HG02571 (cell line): ENCODE measurements around the gene COLEC12.

Experiments used
- ATAC-seq: cut with Tn5 transposase; IDR thresholded peaks from one replicate; pipeline ENCODE4 v1.9.1; 2021; ENCODE audit warnings: mild to moderate bottlenecking, moderate library complexity; ENCODE audit not compliant: unreplicated experiment

The COLEC12 gene

GRCh38 chr18:448116-448790, 52.2 kb downstream of the COLEC12 start:
- ATAC-seq, result no peak

- no peak for ATAC-seq
Measured at GRCh38 chr18:446941-447560, 53.5 kb downstream of the COLEC12 start.

- ATAC-seq, result no peak
Measured at GRCh38 chr18:445055-445454, 55.4 kb downstream of the COLEC12 start.

GRCh38 chr18:438571-438970, 61.9 kb downstream of the COLEC12 start:
- no peak for ATAC-seq

GRCh38 chr18:435940-436339, 64.6 kb downstream of the COLEC12 start:
- ATAC-seq, result no peak

GRCh38 chr18:434410-434809, 66.1 kb downstream of the COLEC12 start:
- ATAC-seq, result no peak

- ATAC-seq, result no peak
Measured at GRCh38 chr18:433960-434359, 66.5 kb downstream of the COLEC12 start.

GRCh38 chr18:433298-433697, 67.2 kb downstream of the COLEC12 start:
- ATAC-seq, result no peak

GRCh38 chr18:432791-433190, 67.7 kb downstream of the COLEC12 start:
- ATAC-seq, result no peak

- ATAC-seq, result no peak
Measured at GRCh38 chr18:429030-429429, 71.5 kb downstream of the COLEC12 start.

GRCh38 chr18:427005-427404, 73.5 kb downstream of the COLEC12 start:
- no peak for ATAC-seq

GRCh38 chr18:425106-425745, 75.3 kb downstream of the COLEC12 start:
- no peak for ATAC-seq

GRCh38 chr18:424668-425067, 75.8 kb downstream of the COLEC12 start:
- ATAC-seq, result no peak

- ATAC-seq, result no peak
Measured at GRCh38 chr18:424071-424661, 76.3 kb downstream of the COLEC12 start.

- no peak for ATAC-seq
Measured at GRCh38 chr18:422966-423365, 77.5 kb downstream of the COLEC12 start.

GRCh38 chr18:421247-422155, 79.0 kb downstream of the COLEC12 start:
- no peak for ATAC-seq

GRCh38 chr18:420661-421246, 79.7 kb downstream of the COLEC12 start:
- ATAC-seq, result no peak

GRCh38 chr18:419541-420175, 80.8 kb downstream of the COLEC12 start:
- no peak for ATAC-seq

GRCh38 chr18:417495-417894, 83.0 kb downstream of the COLEC12 start:
- ATAC-seq, result no peak

GRCh38 chr18:416930-417329, 83.6 kb downstream of the COLEC12 start:
- ATAC-seq, result no peak
